Progenitor cell of endocrine pancreas (in vitro differentiated cells): ENCODE data around the gene MRPL1. TPM values are rescaled to one million over a fixed set of nuclear protein-coding genes. Genes with fewer than 3 reads are reported as not detected.

Experiments used
- DNase-seq: peaks from one replicate; pipeline ENCODE4 v3.0.0; 2021; ENCODE audit warnings: low spot score; ENCODE audit not compliant: unreplicated experiment
- H3K27ac Mint-ChIP-seq: 2 replicates; pipeline ENCODE4 v1.8.0; 2021; ENCODE audit warnings: mild to moderate bottlenecking, moderate library complexity, mixed read lengths
- H3K27me3 Mint-ChIP-seq: 2 replicates; pipeline ENCODE4 v1.8.0; 2021; ENCODE audit warnings: mixed read lengths
- H3K36me3 Mint-ChIP-seq: 2 replicates; pipeline ENCODE4 v1.8.0; 2022; ENCODE audit warnings: mixed read lengths; ENCODE audit not compliant: insufficient read depth
- H3K4me1 Mint-ChIP-seq: 2 replicates; pipeline ENCODE4 v1.8.0; 2021; ENCODE audit warnings: low read depth, mixed read lengths
- H3K4me3 Mint-ChIP-seq: 2 replicates; pipeline ENCODE4 v1.8.0; 2021; ENCODE audit warnings: low read depth, mild to moderate bottlenecking, moderate library complexity, mixed read lengths
- H3K9me3 Mint-ChIP-seq: 2 replicates; pipeline ENCODE4 v1.8.0; 2021; ENCODE audit warnings: low read depth, mixed read lengths
- CTCF ChIP-seq: fragments of 200-600 bp; sonication (generic); IDR thresholded peaks from one replicate; pipeline ENCODE4 v1.5.0; 2021; ENCODE audit warnings: antibody characterized with exemption, mild to moderate bottlenecking; ENCODE audit not compliant: unreplicated experiment
- total RNA-seq: library from RNA; stranded (reverse); gene quantifications from 2 replicates; pipeline ENCODE4 v1.2.1, GENCODE V29; 2021

Gene MRPL1
- total RNA-seq, 1 donor from 2014 or later: 32.7 TPM

GRCh38 chr4:77996076-77996475, 133.4 kb downstream of the MRPL1 start:
- H3K36me3 Mint-ChIP-seq: no peaks in the 10 kb centered on the region
- TF ChIP-seq CTCF: no peak
- H3K4me3 Mint-ChIP-seq: no peak overlapping the region
- H3K27me3 Mint-ChIP-seq: no peaks in the 10 kb centered on the region
- DNase-seq: no peak
- no peaks in the 10 kb centered on the region for H3K9me3 Mint-ChIP-seq
- no peak overlapping the region for H3K27ac Mint-ChIP-seq
- peaks cover 33% of the 10 kb centered on the region for H3K4me1 Mint-ChIP-seq

GRCh38 chr4:78001531-78001930, 138.9 kb downstream of the MRPL1 start:
- no peaks in the 10 kb centered on the region for H3K27me3 Mint-ChIP-seq
- H3K9me3 Mint-ChIP-seq: peaks cover 8% of the 10 kb centered on the region
- H3K4me3 Mint-ChIP-seq: no peak overlapping the region
- DNase-seq: no peak
- peaks cover 8% of the 10 kb centered on the region for H3K4me1 Mint-ChIP-seq
- H3K27ac Mint-ChIP-seq: no peak overlapping the region
- peaks cover 2% of the 10 kb centered on the region for H3K36me3 Mint-ChIP-seq
- no peak for TF ChIP-seq CTCF

- Mint-ChIP-seq H3K36me3 (peaks cover 2% of the 10 kb centered on the region), H3K27me3 (no peaks in the 10 kb centered on the region), H3K9me3 (peaks cover 8% of the 10 kb centered on the region), H3K4me3 (no peak overlapping the region), H3K4me1 (peaks cover 3% of the 10 kb centered on the region), H3K27ac (no peak overlapping the region)
- DNase-seq: no peak
- no peak for TF ChIP-seq CTCF
Observed at GRCh38 chr4:78002260-78002659, 139.6 kb downstream of the MRPL1 start.

Other genes starting within 250 kb of the MRPL1 start
- 39.7 and 42.4 TPM in 2 replicates for gene CNOT6L, start 43.5 kb upstream of the MRPL1 start, total RNA-seq
- gene FRAS1, start 194.5 kb downstream of the MRPL1 start, total RNA-seq: 163 and 166 TPM in 2 replicates